AG09309 (cell line): ENCODE measurements around the gene SLC10A7.

Experiments
- DNase-seq: peaks from one replicate; pipeline ENCODE4 v3.0.0-alpha.2; 2010; ENCODE audit warnings: low read depth
- H3K4me3 ChIP-seq: 2 replicates; pipeline ENCODE4 v1.5.1; 2011; ENCODE audit warnings: mild to moderate bottlenecking, low read depth, low read length, moderate library complexity; ENCODE audit not compliant: control insufficient read depth
- CTCF ChIP-seq: IDR thresholded peaks from 2 replicates; pipeline ENCODE4 v1.5.1; 2011; ENCODE audit warnings: mild to moderate bottlenecking, low read depth, low read length, inconsistent platforms; ENCODE audit not compliant: insufficient read depth, control insufficient read depth; ENCODE audit errors: missing control alignments

SLC10A7 gene

GRCh38 chr4:146432065-146432464 is 89.7 kb downstream of the SLC10A7 start:
- no peak for DNase-seq
- H3K4me3 ChIP-seq: no peak overlapping the region
- no peak for TF ChIP-seq CTCF

- TF ChIP-seq CTCF: no peak
- no peak for DNase-seq
- H3K4me3 ChIP-seq: no peak overlapping the region
These were observed 93.4 kb downstream of the SLC10A7 start for GRCh38 chr4:146428298-146428697.

- no peak overlapping the region for H3K4me3 ChIP-seq
- TF ChIP-seq CTCF: no peak
- no peak for DNase-seq
These were observed 103.9 kb downstream of the SLC10A7 start for GRCh38 chr4:146417822-146418221.

- DNase-seq: no peak
- no peak for TF ChIP-seq CTCF
- no peak overlapping the region for H3K4me3 ChIP-seq
These were observed 105.9 kb downstream of the SLC10A7 start for GRCh38 chr4:146415829-146416228.

- DNase-seq: no peak
These were observed 114.1 kb downstream of the SLC10A7 start for GRCh38 chr4:146407669-146408084.

GRCh38 chr4:146407257-146407656 is 114.5 kb downstream of the SLC10A7 start:
- TF ChIP-seq CTCF: no peak
- H3K4me3 ChIP-seq: no peak overlapping the region
- no peak for DNase-seq

More at GRCh38 chr4:146407669-146408084, 114.1 kb downstream of the SLC10A7 start:
- H3K4me3 ChIP-seq: no peak overlapping the region
- TF ChIP-seq CTCF: no peak

GRCh38 chr4:146401274-146401673 is 120.5 kb downstream of the SLC10A7 start:
- H3K4me3 ChIP-seq: no peak overlapping the region
- no peak for TF ChIP-seq CTCF
- no peak for DNase-seq
